ENCODE data around the gene GPC5.
A peak's percentile ranks its signal among the peaks of the same experiment; 100 is the strongest.
"Not testable (repeated sequence)": the region's sequence is repeated elsewhere in the genome, so short reads cannot be mapped to it uniquely, and the experiment has no call there.

Gene GPC5

DNA sequence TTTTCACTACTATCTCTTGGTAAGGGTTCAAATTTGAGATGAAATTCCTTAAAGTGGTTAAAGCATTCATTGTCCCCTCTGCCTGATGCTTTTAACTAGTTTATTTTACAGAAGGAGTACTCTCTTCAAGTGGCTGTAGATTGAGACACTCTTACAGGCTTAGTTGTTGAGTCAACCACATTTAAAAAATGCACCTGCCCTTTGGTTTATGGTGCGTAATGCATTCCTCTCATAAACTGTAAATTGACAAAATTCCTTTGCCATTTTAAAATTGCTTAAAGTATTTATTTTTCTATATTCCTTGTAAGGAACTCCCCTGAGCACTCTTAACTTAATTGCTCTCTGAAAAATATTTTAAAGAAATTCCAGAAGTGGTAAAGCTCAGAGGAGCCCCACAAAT lies 826 bp upstream of the GPC5 start:
- H3K4me3 ChIP-seq (ENCODE audit: low read length): no peak overlapping the region
- TF ChIP-seq ZNF274 (IDR thresholded peaks at IDR 0.05; ENCODE audit: low read depth, low read length): no peak

- TF ChIP-seq ZNF274 (IDR thresholded peaks at IDR 0.05; ENCODE audit: low read depth, low read length): no peak
Observed at GRCh38 chr13:91399189-91400062, 1.0 kb downstream of the GPC5 start.

GRCh38 chr13:91400063-91400399 lies 1.6 kb downstream of the GPC5 start:
- H3K4me3 ChIP-seq (ENCODE audit: low read length): peak overlapping the region; percentile 71
- no peak for TF ChIP-seq ZNF274 (IDR thresholded peaks at IDR 0.05; ENCODE audit: low read depth, low read length)

More at GRCh38 chr13:91399189-91400062, 1.0 kb downstream of the GPC5 start:
- peak overlapping the region; percentile 71 for H3K4me3 ChIP-seq (ENCODE audit: low read length)

DNA sequence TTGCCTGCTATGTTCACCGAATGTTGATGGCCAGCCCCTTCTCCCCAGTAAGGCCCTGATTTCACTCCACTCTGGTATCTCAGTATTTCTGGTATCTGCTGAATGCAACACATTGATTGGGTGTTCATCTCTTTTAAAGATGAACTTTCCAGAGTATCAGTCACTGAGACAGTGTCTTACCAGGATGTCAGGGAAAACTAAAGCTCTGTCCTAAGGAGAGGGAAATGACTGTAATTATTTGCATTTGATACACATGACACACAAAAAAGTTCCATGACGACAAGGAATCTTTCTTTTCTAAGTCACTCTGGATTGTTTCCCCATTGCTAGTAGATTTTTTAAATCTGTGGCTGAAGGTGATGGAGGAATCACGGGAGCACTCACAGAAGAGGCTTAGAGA lies 2.2 kb downstream of the GPC5 start:
- peak overlapping the region; percentile 38; the same call in 1 of the 2 replicates for H3K4me3 ChIP-seq (ENCODE audit: low read length)
- no peak for TF ChIP-seq ZNF274 (IDR thresholded peaks at IDR 0.05; ENCODE audit: low read depth, low read length)

DNA sequence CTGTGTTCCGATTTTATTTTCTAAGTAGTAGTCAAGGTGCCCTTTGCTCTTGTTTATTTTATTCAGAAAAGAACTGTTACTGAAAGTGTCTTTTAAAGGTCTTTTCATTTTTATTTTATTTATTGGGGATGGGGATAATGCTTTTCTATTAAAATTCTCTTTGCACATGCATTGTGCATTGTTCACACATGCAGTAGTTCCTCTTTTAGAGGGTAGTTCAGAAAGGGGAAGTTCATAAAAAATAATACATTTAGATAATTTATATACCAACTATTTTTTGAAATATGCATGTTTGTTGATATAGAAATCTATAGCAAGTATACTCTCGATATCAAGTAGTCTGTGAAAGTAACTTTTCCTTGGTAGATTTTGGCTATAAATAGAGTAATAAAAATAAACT lies 3.5 kb downstream of the GPC5 start:
- no peak for TF ChIP-seq ZNF274 (IDR thresholded peaks at IDR 0.05; ENCODE audit: low read depth, low read length)
- H3K4me3 ChIP-seq (ENCODE audit: low read length): no peak overlapping the region

DNA sequence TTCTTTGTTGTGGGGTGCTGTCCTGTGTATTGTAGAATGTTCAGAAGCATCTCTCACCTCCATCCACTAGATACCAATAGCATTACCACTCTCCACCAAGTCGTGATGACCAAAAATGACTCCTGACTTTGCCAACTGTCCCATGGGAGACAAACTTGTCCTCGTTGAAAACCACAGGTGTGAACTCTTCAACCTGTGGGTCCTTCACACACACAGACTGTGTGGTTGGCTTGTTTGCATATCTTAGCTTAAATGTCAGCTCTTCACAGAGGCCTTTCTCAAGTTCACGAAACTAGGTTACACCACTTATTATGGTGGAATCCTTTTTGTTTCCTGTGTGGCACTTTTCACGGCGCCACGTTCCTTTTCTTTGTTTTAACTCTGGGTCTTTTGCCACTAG lies 6.8 kb downstream of the GPC5 start:
- TF ChIP-seq ZNF274 (IDR thresholded peaks at IDR 0.05; ENCODE audit: low read depth, low read length): no peak
- no peak overlapping the region for H3K4me3 ChIP-seq (ENCODE audit: low read length)

GRCh38 chr13:91406619-91407018 lies 8.2 kb downstream of the GPC5 start:
- no peak overlapping the region for H3K4me3 ChIP-seq (ENCODE audit: low read length)
- TF ChIP-seq ZNF274 (IDR thresholded peaks at IDR 0.05; ENCODE audit: low read depth, low read length): no peak

DNA sequence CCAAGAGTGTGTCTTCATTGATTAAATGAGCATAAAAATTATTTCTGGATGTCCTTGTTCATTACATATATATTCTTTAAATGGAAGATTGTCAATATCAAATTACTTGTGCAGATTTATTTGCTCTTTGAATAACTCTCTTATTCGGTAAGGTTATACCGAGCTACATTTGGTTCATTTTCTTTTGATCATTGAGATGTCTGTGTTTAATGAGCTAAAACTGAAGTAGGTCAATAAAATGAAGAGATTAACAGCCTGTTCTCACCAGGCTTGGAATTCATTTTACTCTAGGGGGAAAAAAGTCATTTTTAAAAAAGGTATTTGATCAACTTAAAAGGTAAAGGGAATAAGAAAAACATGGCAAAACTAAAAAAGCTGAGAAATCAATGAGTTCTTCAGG lies 10.6 kb downstream of the GPC5 start:
- no peak for TF ChIP-seq ZNF274 (IDR thresholded peaks at IDR 0.05; ENCODE audit: low read depth, low read length)

DNA sequence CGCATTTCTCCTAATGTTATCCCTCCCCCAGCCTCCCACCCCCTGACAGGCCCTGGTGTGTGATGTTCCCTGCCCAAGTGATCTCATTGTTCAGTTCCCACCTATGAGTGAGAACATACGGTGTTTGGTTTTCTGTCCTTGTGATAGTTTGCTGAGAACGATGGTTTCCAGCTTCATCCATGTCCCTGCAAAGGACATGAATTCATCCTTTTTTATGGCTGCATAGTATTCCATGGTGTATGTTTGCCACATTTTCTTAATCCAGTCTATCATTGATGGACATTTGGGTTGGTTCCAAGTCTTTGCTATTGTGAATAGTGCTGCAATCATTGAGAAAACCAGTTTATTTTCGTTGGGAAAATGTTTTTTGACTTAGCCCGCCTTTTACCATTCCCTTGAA lies 18.2 kb downstream of the GPC5 start:
- H3K4me3 ChIP-seq (ENCODE audit: low read length): not testable (repeated sequence)

More for the DNA sequence above, 10.6 kb downstream of the GPC5 start:
- no peak overlapping the region for H3K4me3 ChIP-seq (ENCODE audit: low read length)

- H3K4me3 ChIP-seq (ENCODE audit: low read length): no peak overlapping the region
- no peak for TF ChIP-seq ZNF274 (IDR thresholded peaks at IDR 0.05; ENCODE audit: low read depth, low read length)
Observed at GRCh38 chr13:91417660-91418325, 19.4 kb downstream of the GPC5 start.

GRCh38 chr13:91426913-91427312 lies 28.5 kb downstream of the GPC5 start:
- H3K4me3 ChIP-seq (ENCODE audit: low read length): no peak overlapping the region
- no peak for TF ChIP-seq ZNF274 (IDR thresholded peaks at IDR 0.05; ENCODE audit: low read depth, low read length)

DNA sequence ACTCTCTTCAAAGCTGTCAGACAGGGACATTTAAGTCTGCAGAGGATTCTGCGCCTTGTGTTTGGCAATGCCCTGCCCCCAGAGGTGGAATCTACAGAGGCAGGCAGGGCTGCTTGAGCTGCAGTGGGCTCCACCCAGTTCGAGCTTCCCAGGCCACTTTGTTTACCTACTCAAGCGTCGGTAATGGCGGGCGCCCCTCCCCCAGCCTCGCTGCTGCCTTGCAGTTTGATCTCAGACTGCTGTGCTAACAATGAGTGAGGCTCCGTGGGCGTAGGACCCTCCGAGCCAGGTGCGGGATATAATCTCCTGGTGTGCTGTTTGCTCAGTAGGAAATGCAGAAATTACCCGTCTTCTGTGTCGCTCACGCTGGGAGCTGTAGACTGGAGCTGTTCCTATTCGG lies 40.3 kb downstream of the GPC5 start:
- H3K4me3 ChIP-seq (ENCODE audit: low read length): not testable (repeated sequence)

DNA sequence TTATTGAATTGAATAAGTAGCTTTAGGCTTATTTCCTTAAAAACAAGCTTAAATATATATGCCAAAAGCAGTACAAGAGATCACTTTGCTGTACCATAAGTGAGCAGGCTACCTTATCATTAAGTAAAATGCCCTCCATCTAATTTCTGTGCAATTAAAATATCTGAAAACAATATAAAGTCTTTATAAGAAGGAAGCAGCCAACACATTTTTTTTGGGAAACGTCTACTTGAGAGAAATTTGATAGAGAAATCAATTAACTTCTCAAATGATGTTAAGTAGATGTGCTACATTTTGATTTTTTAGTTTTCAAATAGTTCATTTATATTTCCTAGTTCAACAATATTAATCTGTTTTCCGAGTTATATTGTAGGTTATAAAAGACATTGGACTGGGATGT lies 52.5 kb downstream of the GPC5 start:
- no peak for TF ChIP-seq ZNF274 (IDR thresholded peaks at IDR 0.05; ENCODE audit: low read depth, low read length)
- H3K4me3 ChIP-seq (ENCODE audit: low read length): no peak overlapping the region

GRCh38 chr13:91454666-91455065 lies 56.2 kb downstream of the GPC5 start:
- H3K4me3 ChIP-seq (ENCODE audit: low read length): no peak overlapping the region
- TF ChIP-seq ZNF274 (IDR thresholded peaks at IDR 0.05; ENCODE audit: low read depth, low read length): no peak

- no peak overlapping the region for H3K4me3 ChIP-seq (ENCODE audit: low read length)
- TF ChIP-seq ZNF274 (IDR thresholded peaks at IDR 0.05; ENCODE audit: low read depth, low read length): no peak
Observed at GRCh38 chr13:91456837-91457236, 58.4 kb downstream of the GPC5 start.

All from GM08714 (cell line).